GM12864 (cell line): ENCODE data around the gene ZNF597.

Experiments used
- DNase-seq: peaks from one replicate; pipeline ENCODE4 v3.0.0-alpha.2; 2011; ENCODE audit warnings: low read depth
- H3K4me3 ChIP-seq: 2 replicates; pipeline ENCODE4 v1.5.1; 2011; ENCODE audit warnings: mild to moderate bottlenecking, low read depth, low read length, control low read depth
- CTCF ChIP-seq: IDR thresholded peaks from 2 replicates; pipeline ENCODE4 v1.5.1; 2011; ENCODE audit warnings: low read depth, mild to moderate bottlenecking, moderate library complexity, low read length, control low read depth, inconsistent platforms; ENCODE audit errors: missing control alignments

The ZNF597 gene

GRCh38 chr16:3465911-3466584 lies 22.7 kb upstream of the ZNF597 start:
- no peak overlapping the region for H3K4me3 ChIP-seq
- TF ChIP-seq CTCF, result no peak
- DNase-seq, result no peak

- H3K4me3 ChIP-seq, result no peak overlapping the region
- DNase-seq, result no peak
- no peak for TF ChIP-seq CTCF
These were observed 22.0 kb upstream of the ZNF597 start for GRCh38 chr16:3465301-3465700.

- TF ChIP-seq CTCF, result peak; percentile 28
- H3K4me3 ChIP-seq, result no peak overlapping the region
- no peak for DNase-seq
These were observed 17.8 kb upstream of the ZNF597 start for GRCh38 chr16:3461151-3461550.

GRCh38 chr16:3460585-3460984 lies 17.3 kb upstream of the ZNF597 start:
- H3K4me3 ChIP-seq, result no peak overlapping the region
- DNase-seq, result no peak
- TF ChIP-seq CTCF, result no peak

GRCh38 chr16:3460121-3460520 lies 16.8 kb upstream of the ZNF597 start:
- no peak for TF ChIP-seq CTCF
- DNase-seq, result no peak
- no peak overlapping the region for H3K4me3 ChIP-seq

- H3K4me3 ChIP-seq, result peak overlapping the region; percentile 75; the same call in 1 of the 2 replicates
- no peak for DNase-seq
- no peak for TF ChIP-seq CTCF
These were observed 16.2 kb upstream of the ZNF597 start for GRCh38 chr16:3459401-3460090.

GRCh38 chr16:3458852-3459361 lies 15.6 kb upstream of the ZNF597 start:
- no peak for DNase-seq
- H3K4me3 ChIP-seq, result peak overlapping the region; percentile 75
- TF ChIP-seq CTCF, result no peak
